ENCODE data around the gene ATRIP. TPM values are rescaled to one million over a fixed set of nuclear protein-coding genes. Genes with fewer than 3 reads are reported as not detected.

The ATRIP gene
- total RNA-seq, 1 experiment from 2014 or later, result 8.5 TPM

GRCh38 chr3:48435774-48436476, 10.6 kb upstream of the ATRIP start:
- intact Hi-C loops (cut with micrococcal nuclease; ENCODE audit: unreplicated experiment), result loop anchor here (1.0 to 10.0 kb wide), 5 partner anchors 35 to 242 kb away; partner anchors contain the start of gene NME6
- Histone ChIP-seq H3K79me2 (ENCODE audit: low read depth) (peaks cover 48% of the 10 kb centered on the region), H4K20me1 (ENCODE audit: insufficient read depth) (no peaks in the 10 kb centered on the region), H2AFZ (no peak overlapping the region), H3K4me1 (replicated peaks; ENCODE audit: insufficient read depth) (peaks cover 38% of the 10 kb centered on the region), H3K36me3 (ENCODE audit: low read depth) (no peaks in the 10 kb centered on the region), H3F3A (ENCODE audit: insufficient read depth, low read depth) (peaks cover 20% of the 10 kb centered on the region), H3K4me3 (no peak overlapping the region), H3K27ac (peak overlapping the region; percentile 86; the same call in 1 of the 2 replicates), H3K27me3 (ENCODE audit: insufficient read depth, low read depth) (no peaks in the 10 kb centered on the region), H3K9me2 (ENCODE audit: insufficient read depth) (no peaks in the 10 kb centered on the region), H3K9me3 (ENCODE audit: insufficient read depth, low read depth) (no peaks in the 10 kb centered on the region), H3K4me2 (0 out of 2 replicates have a peak overlapping the region, but pooled peaks have one; percentile 16)
- TF ChIP-seq EZH2 (IDR thresholded peaks at IDR 0.05; ENCODE audit: low read depth) (no peak), CTCF (conservative IDR thresholded peaks at IDR 0.05) (peak; percentile 99)
- POLR2A ChIA-PET (ENCODE audit: unreplicated experiment), result interaction anchor here (0.6 to 1.0 kb wide), 11 partner anchors 10 to 249 kb away, joined by 3 to 8 read pairs (median 3); partner anchors contain the start of gene ATRIP
- CTCF ChIA-PET, result interaction anchor here (0.5 to 2.0 kb wide), 35 partner anchors 10 to 1013 kb away, joined by 3 to 126 read pairs (median 5); partner anchors contain the start of genes ATRIP, CDC25A, PFKFB4 and ZNF589
- peak; percentile 60 to 83 for DNase-seq
- no TSS peak for BruUV-seq (replicated peaks)

GRCh38 chr3:48436477-48436787, 10.1 kb upstream of the ATRIP start:
- BruUV-seq (replicated peaks), result no TSS peak
- Histone ChIP-seq H3K9me3 (ENCODE audit: insufficient read depth, low read depth) (no peaks in the 10 kb centered on the region), H3K27ac (no peak overlapping the region), H3K36me3 (ENCODE audit: low read depth) (no peaks in the 10 kb centered on the region), H3K4me1 (replicated peaks; ENCODE audit: insufficient read depth) (peaks cover 35% of the 10 kb centered on the region), H2AFZ (no peak overlapping the region), H3K9me2 (ENCODE audit: insufficient read depth) (no peaks in the 10 kb centered on the region), H3K79me2 (ENCODE audit: low read depth) (peaks cover 53% of the 10 kb centered on the region), H4K20me1 (ENCODE audit: insufficient read depth) (no peaks in the 10 kb centered on the region), H3F3A (ENCODE audit: insufficient read depth, low read depth) (peaks cover 23% of the 10 kb centered on the region), H3K4me2 (no peak overlapping the region), H3K27me3 (ENCODE audit: insufficient read depth, low read depth) (no peaks in the 10 kb centered on the region), H3K4me3 (no peak overlapping the region)
- TF ChIP-seq CTCF (conservative IDR thresholded peaks at IDR 0.05) (no peak), EZH2 (IDR thresholded peaks at IDR 0.05; ENCODE audit: low read depth) (no peak)
- no peak for DNase-seq
- ChIA-PET CTCF (interaction anchor here (0.5 to 2.0 kb wide), 34 partner anchors 9 to 1013 kb away, joined by 3 to 126 read pairs (median 5); partner anchors contain the start of genes ATRIP, CDC25A, PFKFB4 and ZNF589), POLR2A (ENCODE audit: unreplicated experiment) (interaction anchor here (0.6 to 1.0 kb wide), 10 partner anchors 9 to 249 kb away, joined by 3 to 8 read pairs (median 4); partner anchors contain the start of gene ATRIP)
- intact Hi-C loops (cut with micrococcal nuclease; ENCODE audit: unreplicated experiment), result loop anchor here (1.0 to 10.0 kb wide), 5 partner anchors 35 to 242 kb away; partner anchors contain the start of gene NME6

GRCh38 chr3:48436855-48437254, 9.7 kb upstream of the ATRIP start:
- ChIA-PET CTCF (interaction anchor here (0.7 to 2.0 kb wide), 11 partner anchors 11 to 242 kb away, joined by 3 to 126 read pairs (median 8); partner anchors contain the start of genes PFKFB4 and ZNF589), POLR2A (ENCODE audit: unreplicated experiment) (no interaction called here)
- no peaks in the 10 kb centered on the region for H3K27me3 ChIP-seq (ENCODE audit: insufficient read depth, low read depth)
- peaks cover 57% of the 10 kb centered on the region for H3K79me2 ChIP-seq (ENCODE audit: low read depth)
- peaks cover 2% of the 10 kb centered on the region; the same call in 1 of the 2 replicates for H4K20me1 ChIP-seq (ENCODE audit: insufficient read depth)
- no peaks in the 10 kb centered on the region for H3K9me2 ChIP-seq (ENCODE audit: insufficient read depth)
- intact Hi-C loops (cut with micrococcal nuclease; ENCODE audit: unreplicated experiment), result loop anchor here (1.0 to 10.0 kb wide), 5 partner anchors 36 to 243 kb away; partner anchors contain the start of gene NME6
- no peaks in the 10 kb centered on the region for H3K36me3 ChIP-seq (ENCODE audit: low read depth)
- H2AFZ ChIP-seq, result no peak overlapping the region
- BruUV-seq (replicated peaks), result no TSS peak
- H3K4me3 ChIP-seq, result no peak overlapping the region
- peaks cover 25% of the 10 kb centered on the region for H3F3A ChIP-seq (ENCODE audit: insufficient read depth, low read depth)
- H3K27ac ChIP-seq, result no peak overlapping the region
- no peak overlapping the region for H3K4me2 ChIP-seq
- no peaks in the 10 kb centered on the region for H3K9me3 ChIP-seq (ENCODE audit: insufficient read depth, low read depth)
- no peak for DNase-seq
- H3K4me1 ChIP-seq (replicated peaks; ENCODE audit: insufficient read depth), result peaks cover 37% of the 10 kb centered on the region
- TF ChIP-seq CTCF (conservative IDR thresholded peaks at IDR 0.05), result no peak
- no peak for TF ChIP-seq EZH2 (IDR thresholded peaks at IDR 0.05; ENCODE audit: low read depth)
